Neutrophil (primary cell): ENCODE data around the gene DRC7.

Experiments used
- H3K27ac ChIP-seq: fragments of 200-600 bp; sonication (generic); 2 replicates; pipeline ENCODE4 v1.5.1; 2016; ENCODE audit warnings: mild to moderate bottlenecking, moderate library complexity
- H3K27me3 ChIP-seq: fragments of 200-600 bp; sonication (generic); 2 replicates; pipeline ENCODE4 v1.6.0; 2016; ENCODE audit warnings: mild to moderate bottlenecking
- H3K36me3 ChIP-seq: fragments of 200-600 bp; sonication (generic); 2 replicates; pipeline ENCODE4 v1.5.1; 2017
- H3K4me1 ChIP-seq, 2 experiments: fragments of 200-600 bp in 1 of 2; sonication (generic) in 1 of 2; 1 replicate in 1 of 2; 2 replicates in 1 of 2; pipeline versions ENCODE4 v1.5.1 to v1.6.1; 2013 to 2016; ENCODE audit warnings: low read depth in 1 of 2, low read length in 1 of 2, mild to moderate bottlenecking in 1 of 2, moderate library complexity in 1 of 2; ENCODE audit not compliant: control insufficient read depth in 1 of 2, insufficient read depth in 1 of 2
- H3K4me3 ChIP-seq, 2 experiments: fragments of 200-600 bp in 1 of 2; sonication (generic) in 1 of 2; 1 replicate in 1 of 2; 2 replicates in 1 of 2; pipeline ENCODE4 v1.5.1; 2013 to 2016; ENCODE audit warnings: low read depth in 1 of 2, low read length in 1 of 2, mild to moderate bottlenecking in 1 of 2, moderate library complexity in 1 of 2
- H3K9me3 ChIP-seq: fragments of 200-600 bp; sonication (generic); 2 replicates; pipeline ENCODE4 v1.5.1; 2016
- TF ChIP-seq, protein P1 (sequence below): fragments of 200-600 bp; sonication (generic); IDR thresholded peaks from 2 replicates; pipeline ENCODE4 v1.5.1; 2016; ENCODE audit warnings: antibody characterized with exemption

Gene DRC7

DNA sequence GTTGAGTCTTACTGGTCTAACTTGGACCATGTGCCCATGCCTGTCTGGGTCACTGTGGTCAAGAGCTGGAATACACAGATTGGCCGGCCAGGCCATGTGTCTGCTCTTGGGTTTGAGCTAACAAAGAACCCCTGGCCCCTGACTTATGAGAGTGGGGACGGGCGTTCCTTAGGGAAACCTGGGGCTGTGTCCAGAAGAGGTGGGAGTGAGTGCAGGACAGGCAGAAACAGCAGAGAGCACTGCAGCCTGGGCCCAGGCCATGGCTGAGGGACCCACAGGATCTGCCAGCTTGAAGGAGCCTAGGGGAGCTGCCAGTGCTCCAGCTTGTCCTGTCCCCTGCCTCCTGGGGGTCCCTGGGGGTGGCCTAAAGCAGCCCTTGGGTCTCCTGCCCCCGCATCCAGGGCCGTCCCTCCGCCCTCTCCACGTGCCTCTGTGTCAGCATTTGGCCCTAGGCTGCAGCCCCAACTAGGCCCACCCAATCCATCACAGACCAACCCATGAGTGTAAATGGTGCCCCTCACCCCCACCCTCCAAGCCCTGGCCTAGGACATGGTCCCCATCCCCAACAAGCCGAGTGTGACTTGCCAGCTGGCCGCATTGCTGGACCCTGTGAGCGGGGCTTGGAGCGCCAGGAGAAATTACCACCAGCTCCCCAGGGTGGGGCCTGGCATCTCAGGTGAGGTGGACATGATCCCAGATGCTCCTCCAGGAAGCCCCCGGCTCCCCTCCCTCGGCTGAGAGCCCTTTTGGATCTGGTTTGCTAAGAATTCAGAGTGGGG lies 12.5 kb upstream of the DRC7 start:
- Histone ChIP-seq H3K4me3 (no peak overlapping the region), H3K4me1 (peaks cover 57 to 64% of the 10 kb centered on the region in 2 experiments), H3K36me3 (peaks cover 99% of the 10 kb centered on the region), H3K27me3 (no peaks in the 10 kb centered on the region), H3K9me3 (no peaks in the 10 kb centered on the region), H3K27ac (peak overlapping the region; percentile 96)
- TF ChIP-seq, protein P1, sequence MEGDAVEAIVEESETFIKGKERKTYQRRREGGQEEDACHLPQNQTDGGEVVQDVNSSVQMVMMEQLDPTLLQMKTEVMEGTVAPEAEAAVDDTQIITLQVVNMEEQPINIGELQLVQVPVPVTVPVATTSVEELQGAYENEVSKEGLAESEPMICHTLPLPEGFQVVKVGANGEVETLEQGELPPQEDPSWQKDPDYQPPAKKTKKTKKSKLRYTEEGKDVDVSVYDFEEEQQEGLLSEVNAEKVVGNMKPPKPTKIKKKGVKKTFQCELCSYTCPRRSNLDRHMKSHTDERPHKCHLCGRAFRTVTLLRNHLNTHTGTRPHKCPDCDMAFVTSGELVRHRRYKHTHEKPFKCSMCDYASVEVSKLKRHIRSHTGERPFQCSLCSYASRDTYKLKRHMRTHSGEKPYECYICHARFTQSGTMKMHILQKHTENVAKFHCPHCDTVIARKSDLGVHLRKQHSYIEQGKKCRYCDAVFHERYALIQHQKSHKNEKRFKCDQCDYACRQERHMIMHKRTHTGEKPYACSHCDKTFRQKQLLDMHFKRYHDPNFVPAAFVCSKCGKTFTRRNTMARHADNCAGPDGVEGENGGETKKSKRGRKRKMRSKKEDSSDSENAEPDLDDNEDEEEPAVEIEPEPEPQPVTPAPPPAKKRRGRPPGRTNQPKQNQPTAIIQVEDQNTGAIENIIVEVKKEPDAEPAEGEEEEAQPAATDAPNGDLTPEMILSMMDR: no peak

DNA sequence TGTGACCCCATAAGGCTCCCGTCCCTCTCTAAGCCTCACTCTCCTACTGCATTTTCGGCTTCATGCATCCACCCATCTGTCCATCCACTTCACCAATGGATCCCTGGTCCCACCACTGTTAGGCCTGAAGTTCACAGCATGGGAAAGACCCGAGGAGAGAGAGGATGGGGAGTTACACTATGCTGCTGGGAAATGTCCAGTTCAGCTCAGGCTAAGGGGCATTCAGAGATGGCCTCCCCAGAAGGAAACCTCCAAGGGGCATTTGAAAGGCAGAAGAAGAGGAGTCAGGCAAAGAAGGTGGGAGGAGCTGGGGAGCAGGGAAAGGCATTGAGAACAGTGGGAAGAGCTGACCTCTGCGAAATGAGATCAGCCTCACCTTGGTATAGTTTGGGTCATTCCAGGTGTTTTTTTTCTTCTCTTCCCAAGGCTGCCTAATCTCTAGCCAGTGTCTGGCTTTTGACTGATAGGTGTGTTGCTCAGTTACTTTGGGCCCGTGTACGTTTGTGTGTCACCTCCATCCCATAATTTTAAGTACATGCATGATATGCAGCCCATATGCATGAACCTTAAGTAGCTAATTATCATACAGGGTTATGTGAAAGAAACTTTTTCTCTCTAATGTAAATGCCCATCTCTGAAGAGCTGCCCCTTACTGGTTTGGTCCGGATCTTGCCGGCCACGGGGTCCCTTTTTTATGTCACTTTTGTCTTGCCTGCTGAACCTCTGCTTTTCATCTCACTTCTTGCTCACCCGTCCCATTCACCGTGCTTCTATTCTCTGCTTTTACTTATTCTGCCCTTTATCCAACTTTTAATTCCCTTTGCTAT lies 11.6 kb upstream of the DRC7 start:
- no peaks in the 10 kb centered on the region for H3K27me3 ChIP-seq
- TF ChIP-seq, protein P1: no peak

DNA sequence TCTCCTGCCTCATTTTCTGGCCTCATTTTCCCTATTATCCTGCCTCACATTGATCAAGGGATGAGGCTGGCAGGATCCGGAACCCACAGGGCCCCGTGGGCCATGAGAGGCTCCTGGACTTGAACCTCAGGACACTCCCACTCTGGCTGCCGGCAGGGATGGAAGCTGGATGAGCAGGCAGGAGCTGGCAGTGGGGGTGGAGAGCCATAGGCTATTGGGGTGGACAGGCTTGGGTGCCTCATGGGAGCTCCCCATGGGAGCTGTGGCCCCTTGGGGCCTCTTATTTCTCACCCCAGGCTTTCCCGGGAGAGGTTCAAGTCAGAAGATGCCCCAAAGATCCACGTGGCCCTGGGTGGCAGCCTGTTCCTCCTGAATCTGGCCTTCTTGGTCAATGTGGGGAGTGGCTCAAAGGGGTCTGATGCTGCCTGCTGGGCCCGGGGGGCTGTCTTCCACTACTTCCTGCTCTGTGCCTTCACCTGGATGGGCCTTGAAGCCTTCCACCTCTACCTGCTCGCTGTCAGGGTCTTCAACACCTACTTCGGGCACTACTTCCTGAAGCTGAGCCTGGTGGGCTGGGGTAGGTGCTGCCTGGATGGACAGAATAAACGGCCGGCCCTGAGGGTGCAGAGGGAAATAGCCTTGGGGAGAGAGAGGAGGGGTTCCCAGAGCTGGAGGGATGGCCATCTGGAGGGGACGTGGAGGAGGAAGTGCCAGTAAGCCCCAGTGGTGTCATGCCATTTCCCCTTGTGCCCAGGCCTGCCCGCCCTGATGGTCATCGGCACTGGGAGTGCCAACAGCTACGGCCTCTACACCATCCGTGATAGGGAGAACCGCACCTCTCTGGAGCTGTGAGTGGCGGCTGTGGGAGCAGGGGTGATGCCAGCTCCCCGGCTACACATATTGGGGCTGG lies 10.7 kb upstream of the DRC7 start:
- peaks cover 97% of the 10 kb centered on the region for H3K36me3 ChIP-seq
- no peaks in the 10 kb centered on the region for H3K27me3 ChIP-seq
- H3K27ac ChIP-seq: peak overlapping the region; percentile 96
- peaks cover 58 to 64% of the 10 kb centered on the region in 2 experiments for H3K4me1 ChIP-seq
- no peak overlapping the region for H3K4me3 ChIP-seq
- H3K9me3 ChIP-seq: no peaks in the 10 kb centered on the region
- TF ChIP-seq, protein P1: no peak

More for the DNA sequence above, 11.6 kb upstream of the DRC7 start:
- no peak overlapping the region for H3K4me3 ChIP-seq
- peaks cover 57 to 64% of the 10 kb centered on the region in 2 experiments for H3K4me1 ChIP-seq
- peaks cover 97% of the 10 kb centered on the region for H3K36me3 ChIP-seq
- no peaks in the 10 kb centered on the region for H3K9me3 ChIP-seq
- peak overlapping the region; percentile 96 for H3K27ac ChIP-seq

DNA sequence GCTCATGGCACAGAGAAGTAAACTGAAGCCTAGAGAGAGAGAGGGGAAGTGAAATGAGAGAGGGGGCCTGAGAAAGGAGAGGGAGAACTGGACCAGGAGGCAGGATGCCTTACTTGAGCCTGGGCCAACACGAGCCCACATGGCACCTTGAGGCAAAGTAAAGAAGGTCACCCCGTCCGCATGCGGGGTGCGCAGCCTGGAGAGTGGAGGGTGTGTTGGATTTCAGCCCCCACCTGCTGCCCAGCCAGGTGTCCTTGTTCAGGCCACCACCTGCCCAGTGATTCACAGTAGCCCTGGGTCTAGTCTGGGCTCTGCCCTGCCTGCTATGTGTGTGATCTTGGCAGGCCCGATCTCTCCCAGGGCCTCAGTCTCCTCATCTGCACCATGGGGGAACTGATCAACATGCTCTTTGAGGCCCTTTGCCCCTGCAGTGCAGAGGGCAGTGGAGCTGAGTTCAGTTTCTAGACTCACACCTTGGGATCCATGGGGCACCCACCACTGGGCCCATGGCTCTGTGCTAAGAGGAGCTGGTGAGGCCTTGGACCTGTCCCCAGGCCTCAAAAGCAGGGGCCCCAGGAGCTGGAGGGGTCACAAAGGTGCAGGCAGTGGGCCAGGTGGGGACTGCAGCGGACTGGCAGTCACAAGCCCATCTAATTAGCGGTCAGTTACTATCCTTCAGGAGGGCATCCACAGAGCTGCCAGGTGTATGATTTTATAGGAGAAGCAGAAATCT lies 9.8 kb upstream of the DRC7 start:
- H3K4me1 ChIP-seq: peaks cover 58 to 64% of the 10 kb centered on the region in 2 experiments
- no peaks in the 10 kb centered on the region for H3K27me3 ChIP-seq
- H3K9me3 ChIP-seq: no peaks in the 10 kb centered on the region
- H3K27ac ChIP-seq: peak overlapping the region; percentile 96
- H3K4me3 ChIP-seq: no peak overlapping the region
- TF ChIP-seq, protein P1: no peak
- H3K36me3 ChIP-seq: peaks cover 97% of the 10 kb centered on the region
